GM18858 (cell line): Measurements from ENCODE around the gene FAR2.
"Not testable (repeated sequence)": the region's sequence is repeated elsewhere in the genome, so short reads cannot be mapped to it uniquely, and the experiment has no call there.

Experiments used
- ATAC-seq: cut with Tn5 transposase; IDR thresholded peaks from one replicate; pipeline ENCODE4 v1.9.1; 2021; ENCODE audit not compliant: unreplicated experiment

The FAR2 gene

DNA sequence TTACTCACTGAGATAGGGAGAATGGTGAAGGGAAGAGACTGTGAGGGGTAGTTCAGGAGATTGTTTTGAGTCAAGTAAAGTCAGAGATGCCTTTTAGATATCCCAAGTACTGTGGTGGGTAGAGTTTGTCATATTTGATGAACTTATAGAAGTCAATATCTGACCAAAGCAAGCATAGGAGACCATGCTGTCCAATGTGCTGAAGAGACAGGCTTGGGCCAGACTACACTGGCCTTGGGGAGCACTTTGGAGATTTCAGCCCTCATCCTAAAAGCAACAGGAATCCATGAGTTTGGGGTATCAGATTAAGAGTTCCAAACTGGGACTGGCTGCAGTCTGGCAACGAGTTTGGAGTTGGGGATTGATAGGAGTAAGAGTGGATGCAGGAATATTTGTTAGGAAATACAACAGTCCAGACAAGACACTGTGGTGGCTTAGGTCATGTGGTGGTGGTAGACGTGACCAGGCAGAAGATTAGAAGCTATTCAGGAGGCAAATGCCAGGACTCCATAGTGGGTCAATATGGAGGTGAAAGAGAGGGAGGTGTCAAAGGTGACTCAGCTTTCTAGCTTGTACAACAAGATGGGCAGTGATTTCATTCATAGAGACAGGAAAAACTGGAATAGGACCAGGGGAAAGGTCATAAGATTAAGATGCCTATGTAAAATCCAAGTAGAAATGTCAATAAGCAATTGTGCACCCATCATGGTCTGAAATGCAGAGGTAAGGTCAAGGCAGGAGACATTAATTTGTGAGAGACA, 81.9 kb downstream of the FAR2 start:
- no peak for ATAC-seq

DNA sequence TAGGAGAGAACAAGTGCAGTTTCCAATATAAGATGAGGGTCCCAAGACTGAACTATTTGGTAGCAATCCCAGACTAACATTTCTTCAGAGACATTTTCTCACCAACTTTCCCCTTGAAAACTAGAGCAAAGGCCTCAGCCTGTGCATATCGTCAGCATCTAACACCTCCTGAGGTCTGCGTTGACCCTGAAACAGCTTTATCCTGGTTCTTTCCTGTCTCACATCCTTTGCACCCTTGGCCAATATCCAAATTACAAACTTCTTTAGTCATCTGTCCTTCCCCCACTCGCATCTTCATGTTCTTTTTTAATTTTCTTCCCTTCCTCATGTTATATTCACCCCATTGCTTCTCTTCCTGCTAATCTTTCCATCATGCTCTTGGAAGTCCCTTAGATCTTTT, 83.0 kb downstream of the FAR2 start:
- ATAC-seq = no peak

DNA sequence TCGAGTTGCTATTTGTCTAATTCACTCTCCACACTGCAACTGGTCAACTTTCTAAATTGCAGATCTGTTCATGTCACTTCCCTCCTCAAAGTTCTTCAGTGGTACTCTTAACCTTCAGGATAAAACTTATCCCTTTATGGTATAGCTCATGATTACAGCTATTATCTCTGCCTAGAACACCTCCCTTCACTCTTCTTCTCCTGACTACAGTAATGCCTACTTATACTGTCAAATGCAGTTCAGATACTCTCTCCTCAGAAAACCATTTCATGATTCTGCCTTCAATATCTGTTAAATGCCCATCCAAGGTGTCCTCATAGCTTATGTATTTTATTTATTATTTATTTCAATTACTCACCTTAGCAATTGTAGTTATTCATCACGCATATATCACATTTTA, 85.5 kb downstream of the FAR2 start:
- ATAC-seq = no peak

DNA sequence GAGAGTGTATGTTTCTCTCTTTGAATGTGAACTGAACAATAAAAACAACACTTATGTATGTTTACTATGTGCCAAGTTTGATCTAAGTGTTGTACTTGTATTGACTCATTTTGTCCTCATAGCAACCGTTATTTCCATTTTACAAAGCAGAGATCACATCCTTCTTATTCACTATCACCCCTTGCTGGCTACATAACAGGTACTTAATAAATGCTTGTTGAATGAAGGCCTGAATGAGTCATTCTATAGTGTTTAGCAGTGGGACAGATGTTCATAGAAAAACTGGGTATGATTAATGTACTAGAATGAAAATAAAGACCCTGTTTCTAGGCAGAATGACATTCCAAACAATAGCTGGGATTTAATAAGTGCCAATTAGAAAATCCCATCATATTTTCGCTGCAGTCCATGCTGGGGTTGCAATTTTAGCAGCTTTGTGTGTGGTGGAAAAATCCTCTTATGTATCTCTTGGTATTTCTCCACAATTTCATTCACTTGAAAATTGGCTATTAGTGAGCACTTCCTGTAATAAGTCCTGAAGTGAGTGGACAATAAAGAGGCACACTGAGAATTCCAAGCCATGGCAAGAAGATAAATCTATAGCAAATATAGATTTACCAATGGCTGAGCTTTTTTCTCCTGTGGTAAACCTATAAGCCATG, 86.0 kb downstream of the FAR2 start:
- ATAC-seq = no peak

DNA sequence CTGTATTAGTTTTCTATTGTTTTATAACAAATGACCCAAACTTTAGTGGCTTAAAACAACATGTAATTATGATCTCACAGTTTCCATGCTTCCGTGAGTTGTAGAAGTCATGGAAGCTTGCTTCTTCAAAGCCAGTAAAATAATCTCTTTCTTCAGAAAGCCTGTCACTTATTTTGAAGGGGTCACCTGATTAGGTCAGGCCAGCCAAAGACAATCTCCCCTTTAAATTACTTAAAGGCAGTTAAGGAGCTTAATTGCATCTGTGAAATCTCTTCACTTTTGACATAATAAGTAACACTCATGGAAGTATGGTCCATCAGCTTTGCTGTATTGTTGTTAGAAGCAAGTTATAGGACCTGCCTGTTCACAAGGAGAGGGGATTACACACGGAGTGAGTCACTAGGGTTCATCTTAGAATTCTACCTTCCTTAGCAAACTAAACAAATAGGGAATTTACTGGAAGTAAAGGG, 89.8 kb downstream of the FAR2 start:
- ATAC-seq = no peak

DNA sequence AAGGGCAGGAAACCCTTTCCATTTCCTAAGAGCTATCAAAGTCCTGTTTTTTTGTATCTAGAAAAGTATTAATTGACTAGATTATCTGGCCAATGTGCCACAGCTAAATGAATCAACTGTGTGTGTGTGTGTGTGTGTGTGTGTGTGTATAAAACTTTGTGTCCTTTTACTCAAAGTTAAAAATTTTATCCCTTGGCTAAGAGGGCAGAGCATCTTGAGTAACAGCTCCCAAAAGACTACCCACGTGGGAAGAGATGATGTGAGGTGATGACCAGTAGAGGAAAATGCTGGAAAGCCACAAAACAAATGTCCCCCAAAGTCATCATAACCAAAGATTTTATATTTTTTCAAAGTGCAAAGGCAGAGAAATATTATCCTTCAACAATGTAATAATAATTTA, 90.3 kb downstream of the FAR2 start:
- ATAC-seq = no peak

DNA sequence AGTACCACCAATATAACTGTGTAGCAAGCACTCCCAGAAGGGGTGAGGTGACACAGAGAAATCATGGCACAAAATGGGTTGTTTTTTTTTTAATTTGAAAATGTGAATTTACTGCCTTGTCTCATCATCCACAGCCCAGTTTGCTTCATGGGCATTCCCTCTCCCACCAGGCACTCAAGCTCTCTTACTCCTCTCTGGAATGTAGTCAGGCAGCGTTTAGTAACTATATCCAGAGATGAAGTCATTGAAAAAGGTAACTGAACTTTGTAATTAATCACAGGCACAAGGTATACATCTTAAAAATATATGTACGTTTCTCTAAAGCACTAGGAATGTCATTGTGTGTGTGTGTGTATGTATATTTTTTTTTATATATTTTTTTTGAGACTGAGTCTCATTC, 91.4 kb downstream of the FAR2 start:
- no peak for ATAC-seq

DNA sequence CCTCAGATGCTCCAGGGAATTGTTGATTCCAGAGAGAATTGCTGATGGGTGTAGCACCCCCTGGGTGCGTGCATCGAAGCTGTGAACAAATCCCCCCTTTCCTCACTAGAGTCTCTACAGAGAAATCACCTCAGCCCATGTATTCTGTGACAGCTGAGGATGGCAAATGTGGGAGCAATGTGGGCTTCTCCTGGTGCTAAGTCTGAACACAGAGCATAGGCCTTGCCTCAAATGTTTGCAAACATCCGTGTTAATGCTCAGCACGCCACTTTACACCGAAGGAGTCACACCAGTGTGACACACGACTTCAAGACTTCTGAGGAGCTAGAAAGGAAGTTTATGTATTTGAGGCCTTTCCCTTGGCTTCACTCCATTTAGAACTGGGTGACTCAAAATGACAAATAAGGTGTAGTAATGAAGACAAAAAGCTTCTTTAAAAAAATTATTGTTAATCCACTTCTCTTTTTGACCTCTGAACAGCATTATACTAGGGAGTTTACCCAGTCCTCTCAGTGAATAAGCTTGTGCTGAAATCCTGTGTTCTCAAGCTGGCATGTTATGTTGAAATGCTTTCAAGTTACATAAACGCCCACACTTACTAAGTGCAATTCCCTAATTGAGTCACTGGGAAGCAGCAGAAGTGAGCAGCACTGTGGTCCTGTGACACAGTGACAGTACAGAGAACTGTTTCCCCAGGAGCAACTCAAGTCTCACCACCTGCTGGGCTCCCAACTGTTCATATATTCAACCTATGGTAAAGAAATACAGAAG, 92.9 kb downstream of the FAR2 start:
- peak; percentile 86 for ATAC-seq

DNA sequence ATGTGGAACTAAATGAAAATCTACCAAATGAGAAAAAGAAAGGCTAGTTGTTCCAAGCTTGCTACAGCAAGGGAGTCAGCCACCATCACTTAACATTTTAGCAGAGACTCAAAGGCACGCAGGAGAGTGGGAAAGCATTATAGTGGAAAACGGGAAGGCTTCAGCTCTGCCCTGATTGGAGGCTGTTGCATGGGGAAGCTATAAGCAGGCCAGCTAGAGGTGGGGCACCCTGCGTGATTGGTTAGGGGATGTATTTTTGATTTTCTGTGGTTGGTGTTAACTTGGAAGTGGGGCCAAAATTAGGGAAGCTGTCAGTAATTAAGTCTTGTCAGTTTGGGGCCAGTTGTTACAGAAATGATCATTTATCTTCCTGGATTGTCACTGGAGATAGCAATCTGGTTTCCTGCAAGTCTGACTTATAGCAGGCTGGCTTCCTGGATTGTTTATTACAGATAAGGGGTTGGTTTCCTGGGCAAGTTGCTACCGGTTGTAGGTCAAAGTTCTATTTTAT, 93.9 kb downstream of the FAR2 start:
- no peak for ATAC-seq

DNA sequence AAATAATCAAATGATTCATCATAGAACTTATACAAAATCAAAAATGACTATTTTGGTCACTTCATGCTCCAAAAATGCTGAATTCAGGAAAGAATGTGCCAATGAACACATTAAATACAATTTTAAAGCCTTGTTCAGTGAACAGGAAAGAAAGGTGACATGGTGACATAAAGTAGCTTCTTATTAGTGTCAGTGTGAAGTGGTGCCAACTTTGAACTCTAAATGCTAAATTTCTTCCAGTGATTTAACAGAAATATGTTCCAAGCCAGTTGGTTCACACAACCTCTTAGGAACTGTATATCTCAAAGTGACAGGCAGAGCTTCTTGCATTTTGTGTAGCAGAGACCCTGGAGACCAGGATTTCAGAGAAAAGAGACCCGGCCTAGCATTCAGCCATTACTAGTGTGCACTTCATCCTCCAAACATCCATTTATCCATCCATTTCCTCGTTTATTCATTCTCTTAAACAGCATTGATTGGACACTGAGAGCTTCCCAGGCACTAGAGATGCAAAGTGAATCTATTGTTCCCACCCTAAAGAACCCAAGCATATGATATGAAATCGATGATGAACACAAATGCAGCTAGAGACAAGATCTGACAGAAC, 95.2 kb downstream of the FAR2 start:
- no peak for ATAC-seq

DNA sequence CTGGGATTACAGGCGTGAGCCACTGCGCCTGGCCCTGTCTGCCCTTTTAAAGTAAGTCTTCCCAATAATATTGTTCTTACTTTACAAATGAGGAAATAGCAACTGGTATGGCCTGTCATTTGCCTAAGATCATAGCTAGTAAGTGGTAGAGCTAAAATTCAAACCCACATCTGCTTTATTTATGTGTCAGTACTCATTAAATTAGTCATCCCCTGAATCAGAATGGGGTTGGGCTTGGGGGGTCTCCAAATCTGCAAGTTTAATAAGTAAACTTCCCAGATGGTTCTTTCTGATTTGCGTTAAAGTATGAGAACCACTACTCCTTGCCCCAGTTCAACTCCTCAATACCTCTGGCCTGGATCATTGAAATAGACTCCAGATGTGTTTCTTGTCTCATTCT, 96.2 kb downstream of the FAR2 start:
- ATAC-seq = no peak

DNA sequence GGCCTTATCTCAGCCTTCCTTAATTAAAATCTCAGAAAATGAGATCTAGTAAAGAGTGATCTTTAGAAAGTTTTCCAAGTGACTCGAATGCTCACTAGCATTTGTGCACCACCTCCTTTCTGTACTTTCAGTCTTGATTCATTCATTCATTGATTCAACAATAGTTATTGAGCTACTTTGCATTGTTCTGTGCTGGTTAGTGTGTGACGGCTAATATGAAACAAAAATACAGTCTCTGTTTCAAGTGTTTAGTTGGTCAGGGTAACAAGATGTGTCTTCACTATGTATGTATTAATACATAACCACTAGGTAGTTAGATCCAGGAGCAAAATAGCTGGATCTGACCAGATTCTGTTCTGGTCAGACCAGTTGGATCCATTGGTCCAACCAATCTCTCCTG, 100.9 kb downstream of the FAR2 start:
- no peak for ATAC-seq

DNA sequence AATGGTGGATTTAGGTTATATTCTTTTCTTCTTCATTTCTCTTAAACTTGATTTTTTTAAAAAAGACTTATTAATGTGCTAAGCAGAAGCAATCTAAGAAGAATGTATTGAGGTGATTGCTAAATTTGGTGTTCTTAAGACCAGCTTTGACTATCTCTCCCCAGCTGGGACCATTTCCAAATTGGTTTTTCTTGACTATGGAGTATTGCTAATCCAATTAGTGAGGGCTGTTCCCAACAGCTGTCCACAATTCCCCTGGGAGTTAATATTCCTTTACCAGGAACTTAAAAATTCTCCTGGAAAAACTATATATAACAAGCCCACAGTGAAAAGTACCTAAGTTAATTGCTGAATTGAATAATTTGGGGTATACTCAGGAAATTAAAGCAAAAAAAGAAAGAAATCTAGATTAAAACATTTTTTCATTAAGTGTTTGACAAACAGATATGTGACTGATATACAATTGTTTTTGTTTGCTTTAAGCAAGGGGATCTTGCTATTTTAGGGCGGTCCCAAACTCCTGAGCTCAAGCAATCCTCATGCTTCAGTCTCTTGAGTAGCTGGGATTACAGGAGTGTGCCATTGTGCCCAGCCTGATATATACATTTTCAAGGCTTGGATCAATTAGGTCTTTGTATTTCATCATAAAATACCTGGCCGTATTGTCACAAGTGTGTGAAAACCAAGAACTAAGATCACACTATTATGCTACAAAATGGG, 105.0 kb downstream of the FAR2 start:
- no peak for ATAC-seq

DNA sequence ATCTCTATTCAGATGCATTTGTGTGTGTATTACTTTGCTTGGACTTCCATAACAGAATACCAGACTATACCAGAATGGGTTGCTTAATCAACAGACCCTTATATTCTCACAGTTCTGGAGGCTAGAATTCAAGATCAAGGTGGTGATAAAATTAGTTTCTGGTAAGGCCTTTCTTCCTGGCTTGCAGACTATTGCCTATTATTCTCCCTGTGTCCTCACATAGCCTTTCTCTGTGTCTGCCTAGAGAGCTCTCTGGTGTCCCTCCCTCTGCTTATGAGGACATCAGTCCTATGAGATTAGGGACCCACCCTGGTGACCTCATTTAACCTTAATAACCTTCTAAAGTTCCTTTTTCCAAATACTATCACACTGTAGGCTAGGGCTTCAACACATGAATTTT, 106.0 kb downstream of the FAR2 start:
- ATAC-seq = no peak

DNA sequence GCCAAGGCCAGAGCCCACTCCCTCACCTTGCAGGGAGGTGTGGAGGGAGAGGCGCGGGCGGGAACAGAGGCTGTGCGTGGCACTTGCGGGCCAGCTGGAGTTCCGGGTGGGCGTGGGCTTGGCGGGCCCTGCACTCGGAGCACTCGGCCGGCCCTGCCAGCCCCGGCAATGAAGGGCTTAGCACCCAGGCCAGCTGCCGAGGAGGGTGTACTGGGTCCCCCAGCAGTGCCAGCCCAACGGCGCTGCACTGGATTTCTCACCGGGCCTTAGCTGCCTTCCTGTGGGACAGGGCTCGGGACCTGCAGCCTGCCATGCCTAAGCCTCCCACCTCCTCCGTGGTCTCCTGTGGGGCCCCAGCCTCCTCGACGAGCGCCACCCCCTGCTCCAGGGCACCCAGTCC, 107.5 kb downstream of the FAR2 start:
- no peak for ATAC-seq

DNA sequence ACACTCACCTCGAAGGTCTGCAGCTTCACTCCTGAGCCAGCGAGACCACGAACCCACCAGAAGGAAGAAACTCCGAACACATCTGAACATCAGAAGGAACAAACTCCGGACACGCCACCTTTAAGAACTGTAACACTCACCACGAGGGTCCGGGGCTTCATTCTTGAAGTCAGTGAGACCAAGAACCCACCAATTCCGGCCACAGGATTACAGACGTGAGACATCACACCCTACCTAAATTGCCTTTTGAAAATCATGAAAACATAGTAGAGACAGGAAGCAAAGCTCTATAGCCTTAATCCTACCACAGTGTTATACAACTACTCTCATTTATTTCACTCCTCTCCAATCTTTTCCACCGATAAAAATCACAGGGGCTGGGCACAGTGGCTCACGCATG, 108.6 kb downstream of the FAR2 start:
- ATAC-seq = not testable (repeated sequence)

DNA sequence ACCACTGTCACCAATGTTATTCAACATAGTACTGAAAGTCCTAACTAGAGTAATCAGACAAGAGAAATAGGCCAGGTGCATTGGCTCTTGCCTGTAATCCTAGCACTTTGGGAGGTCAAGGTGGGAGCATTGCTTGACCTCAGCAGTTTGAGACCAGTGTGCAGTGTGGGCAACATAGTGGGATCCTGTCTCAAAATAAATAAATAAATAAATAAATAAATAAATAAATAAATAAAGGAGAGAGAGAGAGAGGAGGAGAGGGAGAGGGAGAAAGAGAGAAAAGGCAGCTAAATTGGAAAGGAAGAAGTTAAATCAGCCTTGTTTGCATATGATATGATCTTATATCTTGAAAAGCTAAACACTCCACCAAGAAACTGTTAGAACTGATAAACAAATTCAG, 115.3 kb downstream of the FAR2 start:
- ATAC-seq = no peak

DNA sequence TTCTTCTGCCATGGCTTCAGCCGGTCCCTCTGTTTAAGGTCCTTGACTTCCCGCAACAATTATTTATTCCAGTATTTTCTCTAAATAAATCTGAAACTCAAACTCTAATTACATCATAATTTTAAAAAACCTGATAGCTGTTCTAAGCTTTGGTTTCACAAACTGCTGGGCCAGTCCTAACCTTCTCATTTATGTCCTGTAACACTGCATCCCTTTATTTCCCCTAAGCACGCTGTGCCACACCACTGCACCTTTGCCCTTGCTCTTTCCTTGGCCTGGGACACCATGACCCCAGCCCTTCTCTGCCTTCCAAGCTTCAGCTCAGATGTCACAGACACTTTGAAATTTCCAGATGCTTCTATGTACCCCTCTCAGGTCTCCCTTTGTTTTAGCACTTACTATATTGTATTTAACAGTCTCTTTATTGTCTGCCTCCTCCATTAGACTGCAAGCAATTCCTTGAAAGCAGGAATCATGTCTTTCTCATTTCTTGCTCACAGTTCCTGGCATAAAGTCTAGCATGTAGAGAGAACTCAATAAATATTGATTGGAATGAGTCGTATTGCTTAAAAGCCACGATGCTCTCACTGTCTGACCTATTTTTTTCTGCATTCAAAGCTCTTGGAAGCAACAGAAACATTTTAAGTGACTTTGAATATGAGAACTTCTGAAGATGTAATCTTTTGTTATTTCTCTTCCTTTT, 120.8 kb downstream of the FAR2 start:
- ATAC-seq = no peak

DNA sequence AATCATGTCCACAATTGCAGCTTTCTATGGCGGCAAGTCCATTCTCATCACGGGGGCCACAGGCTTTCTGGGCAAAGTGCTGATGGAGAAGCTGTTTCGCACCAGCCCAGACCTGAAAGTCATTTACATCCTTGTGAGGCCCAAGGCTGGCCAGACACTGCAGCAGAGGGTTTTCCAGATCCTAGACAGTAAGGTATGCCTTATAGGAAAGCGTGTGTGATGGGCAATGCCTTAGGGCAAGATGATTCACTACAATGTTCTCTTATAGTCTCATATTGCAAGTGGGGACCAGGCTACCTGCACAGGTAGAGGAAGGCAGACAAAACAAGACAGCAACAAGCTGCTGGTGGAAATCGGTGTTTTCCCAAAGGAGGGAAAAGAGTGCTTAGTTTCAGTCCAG, 121.4 kb downstream of the FAR2 start:
- ATAC-seq = no peak

DNA sequence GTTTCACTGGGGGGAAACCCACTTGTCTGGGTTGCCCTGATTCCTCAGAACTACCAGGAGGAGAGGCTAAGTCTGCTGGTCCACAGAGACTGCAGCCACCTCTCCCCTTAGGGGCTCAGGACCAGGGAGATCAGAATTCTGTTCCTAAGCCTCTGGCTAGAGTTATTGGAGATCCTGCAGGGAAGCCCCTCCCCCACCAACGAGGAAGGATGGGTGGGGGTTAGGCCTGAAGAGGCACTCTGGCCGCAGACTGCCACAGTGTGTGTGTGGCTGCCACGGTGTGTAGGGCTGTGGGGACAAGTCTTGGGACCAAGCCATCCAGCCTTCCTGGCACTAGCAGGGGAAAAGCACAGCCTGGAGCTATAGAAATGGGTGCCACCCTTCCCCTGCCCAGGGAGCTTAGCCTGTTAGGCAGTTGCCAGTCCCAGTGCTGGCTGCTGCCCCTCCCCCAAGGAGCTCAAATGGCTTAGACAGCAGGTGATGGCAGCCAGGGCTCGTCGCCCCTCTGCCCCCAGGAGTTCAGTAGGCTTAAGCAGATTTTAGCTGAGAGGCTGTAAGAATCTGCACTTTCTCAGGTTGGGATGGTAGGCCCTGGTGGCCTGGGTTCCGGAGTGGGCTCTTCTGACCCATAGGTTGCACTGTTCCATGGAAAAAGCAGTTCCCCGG, 124.2 kb downstream of the FAR2 start:
- no peak for ATAC-seq
